Skeletal muscle cell (primary cell): ENCODE results near the gene PRRC1.

Source experiments
- DNase-seq: peaks from one replicate; pipeline ENCODE4 v3.0.0-alpha.2; 2010; ENCODE audit warnings: low read depth
- H3K4me3 ChIP-seq: 2 replicates; pipeline ENCODE4 v1.5.1; 2011; ENCODE audit warnings: low read depth, mild to moderate bottlenecking, control low read depth, low read length, moderate library complexity

The PRRC1 gene

DNA sequence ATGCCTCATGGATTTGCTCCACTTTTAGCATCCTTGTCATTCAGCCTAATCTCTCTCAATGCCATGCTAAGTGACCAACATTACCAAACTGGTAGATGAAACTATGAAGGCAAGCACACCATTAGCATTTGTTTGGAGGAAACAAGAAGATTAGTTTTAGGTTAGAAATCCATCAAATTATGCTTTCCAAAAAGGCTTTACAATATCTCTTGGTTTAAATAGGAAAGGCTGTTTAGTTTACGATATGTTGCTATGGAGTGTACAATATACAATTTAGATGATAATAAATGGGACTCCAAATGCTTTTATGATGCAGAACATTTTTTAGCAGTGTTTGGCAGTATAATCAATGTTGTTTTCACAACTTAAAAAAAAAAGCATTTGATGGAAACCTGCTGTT is 83.7 kb downstream of the PRRC1 start:
- DNase-seq = no peak
- no peak overlapping the region for H3K4me3 ChIP-seq

- DNase-seq = no peak
- no peak overlapping the region for H3K4me3 ChIP-seq
Measured at GRCh38 chr5:127601601-127602000, 84.2 kb downstream of the PRRC1 start.

DNA sequence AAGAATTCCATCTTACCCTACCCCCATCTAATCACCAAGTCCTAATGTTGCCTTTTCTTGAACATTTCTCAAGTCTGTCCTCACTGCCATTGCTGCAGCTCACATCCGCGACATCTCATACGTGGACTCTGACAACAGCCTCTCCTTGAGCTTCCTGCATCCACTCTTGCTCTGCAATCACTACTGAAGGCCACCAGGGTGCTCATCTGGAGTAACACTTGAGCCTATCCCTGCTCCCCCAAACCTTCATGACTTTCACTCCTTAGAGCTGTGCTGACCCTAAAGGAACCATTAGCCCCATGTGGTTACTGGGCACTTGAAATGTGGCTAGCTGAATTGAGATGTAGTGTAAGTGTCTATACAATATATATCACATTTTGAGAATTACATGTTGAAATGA is 85.0 kb downstream of the PRRC1 start:
- H3K4me3 ChIP-seq = no peak overlapping the region
- no peak for DNase-seq

DNA sequence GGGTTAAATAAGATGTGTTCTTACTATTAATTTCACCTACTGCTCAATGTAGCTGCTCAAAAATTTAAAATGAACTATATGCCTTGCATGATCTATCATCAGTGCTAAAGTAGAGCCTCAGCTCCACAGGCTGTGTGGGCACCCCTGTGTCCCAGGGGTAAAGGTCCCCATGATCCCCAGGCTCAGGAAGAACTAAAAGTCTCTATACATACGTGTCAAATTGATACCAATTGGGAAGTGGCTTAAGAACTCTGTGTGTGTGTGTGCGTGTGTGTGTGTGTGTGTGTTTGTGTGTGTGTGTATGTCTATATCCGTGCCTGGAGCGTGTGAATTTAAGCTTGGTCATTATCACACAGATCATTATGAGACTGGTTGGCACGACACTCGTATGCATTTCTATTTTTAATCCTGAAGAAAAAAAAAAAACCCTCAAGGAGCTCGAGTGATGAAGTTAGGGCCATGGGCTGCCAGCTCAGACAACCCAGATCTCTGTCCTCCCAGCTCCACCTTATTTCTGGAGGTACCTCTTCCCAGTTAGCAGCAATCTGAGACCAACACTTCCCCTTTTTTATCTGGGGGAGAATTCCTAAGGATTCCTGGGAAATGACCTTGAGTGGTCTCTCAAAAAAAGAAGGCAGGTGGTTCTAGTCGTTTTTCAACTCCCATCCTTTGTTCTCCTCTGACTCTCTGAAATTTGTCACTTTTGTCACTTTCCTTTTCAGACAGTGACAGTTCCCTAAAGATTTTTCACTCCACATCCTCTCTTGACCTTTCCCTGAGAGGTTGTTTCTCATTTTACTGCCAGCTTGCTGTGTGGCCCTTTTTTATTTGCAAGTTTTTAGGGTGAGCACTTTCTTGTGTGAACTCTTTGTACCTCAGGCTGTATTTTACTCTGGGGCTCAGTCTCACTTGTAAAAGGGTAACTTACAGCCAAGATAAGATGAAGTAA is 85.7 kb downstream of the PRRC1 start:
- H3K4me3 ChIP-seq = no peak overlapping the region
- no peak for DNase-seq
